Uterus (tissue), 2 donors: ENCODE measurements around the gene GOLPH3.

Source experiments
- CTCF ChIP-seq, 4 experiments: fragments of 200-600 bp in 2 of 4; fragments of 450-650 bp in 2 of 4; sonication (generic) in 2 of 4; IDR thresholded peaks; one replicate each; pipeline ENCODE4 v1.5.1; 2016 to 2019; ENCODE audit warnings: antibody characterized with exemption in 4 of 4, mild to moderate bottlenecking in 2 of 4, moderate library complexity in 1 of 4
- POLR2A ChIP-seq, 2 donors: fragments of 450-650 bp; IDR thresholded peaks; one replicate each; pipeline ENCODE4 v1.6.1; 2016; ENCODE audit warnings: antibody characterized with exemption in 2 of 2, mild to moderate bottlenecking in 1 of 2, moderate library complexity in 1 of 2

GRCh38 chr5:32129074-32129598 is 45.0 kb downstream of the GOLPH3 start:
- TF ChIP-seq CTCF (IDR thresholded peaks at IDR 0.05) (no peak), POLR2A (IDR thresholded peaks at IDR 0.05) (no peak)
